Fibroblast of pulmonary artery (primary cell): ENCODE data around the gene PARP3.
A peak's percentile ranks its signal among the peaks of the same experiment; 100 is the strongest.
"Not testable (repeated sequence)": the region's sequence is repeated elsewhere in the genome, so short reads cannot be mapped to it uniquely, and the experiment has no call there.

Experiments used
- DNase-seq: peaks from one replicate; pipeline ENCODE4 v3.0.0-alpha.2; 2010; ENCODE audit warnings: low read depth
- H3K4me3 ChIP-seq: replicated peaks from 2 replicates; pipeline ENCODE4 v1.5.1; 2011; ENCODE audit warnings: low read depth, mild to moderate bottlenecking, control low read depth, low read length, moderate library complexity
- TF ChIP-seq, protein P1 (sequence below): IDR thresholded peaks from 2 replicates; pipeline ENCODE4 v1.5.1; 2011; ENCODE audit warnings: mild to moderate bottlenecking, control low read depth, low read length, inconsistent platforms; ENCODE audit errors: missing control alignments

The PARP3 gene

DNA sequence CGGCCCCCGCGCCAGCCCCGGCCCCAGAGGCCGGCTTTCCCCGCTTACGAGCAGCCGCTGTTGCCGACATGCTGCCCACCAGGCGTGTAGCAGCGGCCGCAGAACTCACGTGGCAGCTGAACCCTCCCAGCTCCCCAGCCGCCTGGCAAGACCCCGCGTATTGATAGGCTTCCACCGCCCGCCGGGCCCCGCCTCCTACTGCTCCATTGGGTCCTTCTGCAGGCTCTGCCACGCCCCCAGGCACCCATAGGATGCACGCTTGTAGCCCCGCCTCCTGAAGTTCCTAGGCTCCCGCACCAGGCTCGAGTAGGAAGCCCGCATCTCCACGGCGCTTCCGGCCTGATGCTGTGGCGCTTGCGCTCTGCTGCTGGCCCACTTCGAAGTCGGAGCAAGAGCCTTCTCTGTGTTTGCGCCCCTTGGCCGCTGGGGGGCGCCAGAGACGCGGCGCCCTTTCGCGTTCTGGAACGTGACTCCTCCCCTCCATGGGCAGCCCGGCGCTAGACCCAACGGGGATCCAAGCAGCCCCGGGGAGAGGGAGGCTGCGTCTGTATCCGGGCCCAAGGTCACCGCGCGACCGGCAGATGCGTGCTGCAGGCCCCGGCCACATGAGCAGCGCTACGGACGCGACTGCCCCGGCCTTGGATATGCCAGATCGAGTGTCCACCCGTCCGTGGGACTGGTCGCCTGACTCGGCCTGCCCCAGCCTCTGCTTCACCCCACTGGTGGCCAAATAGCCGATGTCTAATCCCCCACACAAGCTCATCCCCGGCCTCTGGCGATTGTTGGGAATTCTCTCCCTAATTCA is at the start of gene PARP3, which contains the start of gene RRP9:
TSS of gene PARP3 (plus strand) at position 566 of the 805 bp plus-strand sequence. CDS start 993 bp downstream, outside the sequence.
TSS of gene RRP9 (minus strand) at position 107 of the 805 bp plus-strand sequence. CDS start at position 70, 37 bp downstream.
- peak; percentile 100 for DNase-seq
- peak within 1 kb of the TSS; percentile 85 for H3K4me3 ChIP-seq
- TF ChIP-seq, protein P1, sequence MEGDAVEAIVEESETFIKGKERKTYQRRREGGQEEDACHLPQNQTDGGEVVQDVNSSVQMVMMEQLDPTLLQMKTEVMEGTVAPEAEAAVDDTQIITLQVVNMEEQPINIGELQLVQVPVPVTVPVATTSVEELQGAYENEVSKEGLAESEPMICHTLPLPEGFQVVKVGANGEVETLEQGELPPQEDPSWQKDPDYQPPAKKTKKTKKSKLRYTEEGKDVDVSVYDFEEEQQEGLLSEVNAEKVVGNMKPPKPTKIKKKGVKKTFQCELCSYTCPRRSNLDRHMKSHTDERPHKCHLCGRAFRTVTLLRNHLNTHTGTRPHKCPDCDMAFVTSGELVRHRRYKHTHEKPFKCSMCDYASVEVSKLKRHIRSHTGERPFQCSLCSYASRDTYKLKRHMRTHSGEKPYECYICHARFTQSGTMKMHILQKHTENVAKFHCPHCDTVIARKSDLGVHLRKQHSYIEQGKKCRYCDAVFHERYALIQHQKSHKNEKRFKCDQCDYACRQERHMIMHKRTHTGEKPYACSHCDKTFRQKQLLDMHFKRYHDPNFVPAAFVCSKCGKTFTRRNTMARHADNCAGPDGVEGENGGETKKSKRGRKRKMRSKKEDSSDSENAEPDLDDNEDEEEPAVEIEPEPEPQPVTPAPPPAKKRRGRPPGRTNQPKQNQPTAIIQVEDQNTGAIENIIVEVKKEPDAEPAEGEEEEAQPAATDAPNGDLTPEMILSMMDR = peak; percentile 93

DNA sequence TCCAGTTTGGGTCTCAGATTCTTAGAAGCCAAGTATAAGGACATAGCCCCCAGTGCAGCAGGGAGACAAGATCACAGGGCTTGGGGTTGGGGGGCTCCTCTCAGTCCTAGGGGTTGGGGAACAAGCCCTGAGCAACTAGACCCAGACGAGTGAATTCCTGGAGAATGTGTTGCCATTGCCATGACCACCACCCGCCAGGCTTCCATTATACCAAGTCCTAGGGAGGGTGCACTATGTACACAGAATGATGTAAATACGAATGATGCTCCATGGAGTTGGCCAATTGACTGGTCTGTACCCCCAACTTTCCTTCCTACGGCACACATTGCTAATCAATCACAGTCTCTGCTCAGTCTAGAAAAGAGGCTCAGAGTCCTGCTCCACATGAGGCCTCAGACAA is 47.8 kb upstream of the PARP3 start:
- TF ChIP-seq, protein P1 = no peak
- no peak overlapping the region for H3K4me3 ChIP-seq
- DNase-seq = no peak

DNA sequence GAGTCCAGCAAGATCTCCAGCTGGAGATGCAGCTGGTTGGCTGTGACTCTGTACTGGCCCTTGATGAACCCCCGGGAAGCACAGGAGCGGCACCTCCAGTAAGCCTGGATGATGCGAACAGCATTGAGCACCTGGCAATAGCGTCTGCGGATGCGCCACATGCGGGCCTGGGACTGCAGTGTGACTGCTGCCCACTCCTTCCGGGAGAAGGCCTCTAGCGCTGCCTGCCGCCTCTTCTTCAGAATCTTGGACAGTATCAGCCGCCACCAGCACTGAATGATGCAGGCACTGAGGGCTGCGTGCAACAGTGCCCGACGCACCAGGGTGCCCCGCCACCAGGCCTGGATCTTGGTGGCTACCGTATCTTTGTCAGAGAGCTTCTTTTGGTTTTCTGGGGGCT is 47.2 kb upstream of the PARP3 start:
- no peak overlapping the region for H3K4me3 ChIP-seq
- no peak for DNase-seq

DNA sequence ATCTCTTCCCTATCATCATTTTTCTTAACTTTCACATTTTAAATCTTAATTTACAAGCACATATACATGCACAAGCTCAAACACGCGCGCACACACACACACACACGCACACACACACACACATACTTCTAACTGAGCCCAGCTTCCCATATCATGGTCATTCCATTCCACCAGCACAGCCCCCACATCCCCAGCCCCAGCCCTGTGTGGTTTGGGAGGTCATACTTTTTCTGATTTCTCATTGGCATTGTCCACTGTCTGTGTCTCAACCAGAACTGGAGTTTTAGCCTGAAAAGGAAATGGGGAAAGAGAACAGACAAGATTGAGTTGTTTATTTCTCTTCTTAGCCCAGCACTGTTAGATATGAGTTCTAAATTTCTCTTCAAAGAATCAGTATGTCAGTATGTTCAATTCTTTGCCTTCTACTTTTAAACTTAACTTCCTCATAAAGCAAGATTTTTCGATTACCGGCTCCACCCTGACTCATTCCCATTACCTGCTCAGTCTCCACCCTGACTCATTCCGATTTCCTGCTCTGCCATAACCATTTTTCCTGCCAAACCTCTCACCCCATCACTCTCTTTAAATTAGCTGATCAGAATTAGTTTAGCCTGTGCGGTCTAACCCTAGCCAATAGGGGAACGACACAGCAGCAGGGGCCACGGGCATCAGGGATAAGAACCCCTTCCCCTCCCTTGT is 45.4 kb upstream of the PARP3 start:
- DNase-seq = no peak
- TF ChIP-seq, protein P1 = no peak

More for the DNA sequence above, 47.2 kb upstream of the PARP3 start:
- TF ChIP-seq, protein P1 = no peak

DNA sequence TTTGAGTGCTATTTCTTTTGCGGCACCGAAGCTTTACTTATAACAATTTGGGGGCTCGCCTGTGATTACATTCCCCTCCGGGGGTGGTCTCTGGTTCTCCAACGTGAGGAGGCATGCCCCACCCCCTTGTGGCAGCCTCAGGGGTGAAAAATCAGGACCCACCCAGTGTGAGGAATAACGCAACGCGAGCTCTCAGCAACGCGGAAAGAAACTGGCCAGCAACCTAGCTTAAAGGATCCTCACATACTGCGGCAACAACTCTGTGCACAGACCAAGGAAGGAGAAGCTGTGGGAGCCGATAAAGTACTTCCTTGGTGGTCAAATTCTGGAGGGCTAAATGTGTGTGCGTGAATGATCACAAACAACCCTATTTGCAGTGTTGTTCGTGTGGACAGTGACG is 44.8 kb upstream of the PARP3 start:
- TF ChIP-seq, protein P1 = no peak
- no peak overlapping the region for H3K4me3 ChIP-seq
- DNase-seq = no peak

More for the DNA sequence above, 45.4 kb upstream of the PARP3 start:
- H3K4me3 ChIP-seq = no peak overlapping the region

DNA sequence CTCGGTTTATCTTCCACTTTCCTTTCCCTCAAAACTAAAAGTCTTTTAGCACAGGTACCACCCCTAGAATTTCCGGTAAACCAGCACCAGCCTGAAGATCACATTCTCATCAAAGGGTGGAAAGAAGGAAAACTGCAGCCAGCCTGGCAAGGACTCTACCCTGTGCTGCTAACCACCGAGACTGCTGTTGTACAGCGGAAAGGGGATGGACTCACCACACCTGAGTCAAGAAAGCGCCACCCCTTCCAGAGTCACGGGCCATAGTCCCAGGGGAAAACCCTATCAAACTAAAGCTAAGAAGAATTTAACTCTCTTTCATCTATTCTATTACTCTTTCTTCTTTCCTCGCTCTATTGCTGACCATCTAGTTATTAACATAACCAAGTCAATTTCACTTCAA is 42.1 kb upstream of the PARP3 start:
- H3K4me3 ChIP-seq, DNase-seq: not testable (repeated sequence)

DNA sequence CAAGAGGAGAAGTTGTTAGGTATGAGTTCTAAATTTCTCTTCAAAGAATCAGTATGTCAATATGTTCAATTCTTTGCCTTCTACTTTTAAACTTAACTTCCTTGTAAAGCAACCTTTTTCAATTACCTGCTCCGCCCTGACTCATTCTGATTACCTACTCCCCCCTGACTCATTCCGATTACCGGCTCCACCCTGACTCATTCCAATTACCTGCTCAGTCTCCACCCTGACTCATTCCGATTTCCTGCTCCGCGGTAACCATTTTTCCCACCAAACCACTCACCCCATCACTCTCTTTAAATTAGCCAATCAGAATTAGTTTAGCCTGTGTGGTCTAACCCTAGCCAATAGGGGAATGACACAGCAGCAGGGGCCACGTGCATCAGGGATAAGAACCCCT is 39.8 kb upstream of the PARP3 start:
- DNase-seq = not testable (repeated sequence)

More for the DNA sequence above, 39.8 kb upstream of the PARP3 start:
- H3K4me3 ChIP-seq = not testable (repeated sequence)
